ENCODE measurements around the gene ITGB7. TPM values are rescaled to one million over a fixed set of nuclear protein-coding genes. Genes with fewer than 3 reads are reported as not detected.
A peak's percentile ranks its signal among the peaks of the same experiment; 100 is the strongest.

ITGB7 gene
- total and polyA plus RNA-seq, 12 donors: 0.55 to 8.4 (median 1.1) TPM

DNA sequence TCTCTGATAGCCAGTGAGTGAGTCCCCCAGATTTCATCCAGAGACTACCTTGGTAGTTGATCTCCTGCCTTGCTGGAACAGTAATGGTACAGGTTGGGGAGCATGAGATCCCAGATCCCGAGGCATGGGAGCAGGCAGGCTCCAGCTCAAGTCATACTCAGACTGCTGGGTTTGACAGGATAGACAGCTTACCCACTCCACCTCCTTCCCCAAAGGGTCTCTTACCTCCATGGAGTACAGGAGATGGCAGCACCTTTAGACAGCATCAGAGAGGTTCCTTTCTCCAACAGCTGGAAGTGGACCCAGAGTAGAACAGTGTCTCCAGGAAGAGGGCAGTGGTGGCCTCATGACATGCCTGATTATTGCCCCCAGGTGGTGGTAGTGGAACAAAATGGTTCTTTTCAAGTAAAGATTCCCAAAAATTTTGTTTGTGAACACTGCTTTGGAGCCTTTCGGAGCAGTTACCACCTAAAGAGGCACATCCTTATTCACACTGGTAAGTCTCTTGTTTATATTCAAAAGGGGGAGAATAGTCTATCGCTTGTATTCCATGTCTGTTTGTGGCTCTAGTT, 21.4 kb downstream of the ITGB7 start:
- no peak for TF ChIP-seq CTCF (IDR thresholded peaks at IDR 0.05)
- Histone ChIP-seq H3K36me3 (peaks cover 0 to 80% (median 56%) of the 10 kb centered on the region in 9 donors), H3K4me3 (no peak overlapping the region), H3K27ac (no peak overlapping the region), H3K27me3 (no peaks in the 10 kb centered on the region), H3K4me1 (peaks cover 18 to 54% (median 36%) of the 10 kb centered on the region in 9 donors), H3K9me3 (no peaks in the 10 kb centered on the region)
- intact Hi-C loops (cut with DNase I): no loop called here
- WGBS, 2 donors: 97 to 98% methylated on average over 3 of the region's 3 CpGs
- DNase-seq (no peak), ATAC-seq (no peak)

GRCh38 chr12:53184828-53185227, 22.2 kb downstream of the ITGB7 start:
- DNase-seq: no peak
- Histone ChIP-seq H3K9me3 (no peaks in the 10 kb centered on the region), H3K27me3 (no peaks in the 10 kb centered on the region), H3K27ac (no peak overlapping the region), H3K4me3 (no peak overlapping the region), H3K4me1 (peaks cover 18 to 48% (median 37%) of the 10 kb centered on the region in 9 donors), H3K36me3 (peaks cover 0 to 80% (median 56%) of the 10 kb centered on the region in 9 donors)
- 94% methylated on average over 6 of the region's 6 CpGs for WGBS, 2 donors
- no peak for TF ChIP-seq CTCF (IDR thresholded peaks at IDR 0.05)
- ATAC-seq: no peak
- intact Hi-C loops (cut with DNase I): no loop called here

GRCh38 chr12:53182903-53183302, 24.1 kb downstream of the ITGB7 start:
- H3K27ac ChIP-seq: peak overlapping the region in 1 of 10 donors; percentile 14
- H3K36me3 ChIP-seq: peaks cover 0 to 63% (median 46%) of the 10 kb centered on the region in 9 donors
- no peaks in the 10 kb centered on the region for H3K27me3 ChIP-seq
- H3K4me3 ChIP-seq: peak overlapping the region in 2 of 10 donors; percentile 5 to 85
- TF ChIP-seq CTCF (IDR thresholded peaks at IDR 0.05): no peak
- intact Hi-C loops (cut with DNase I): no loop called here
- WGBS, 2 donors: 56 to 58% methylated on average over 2 of the region's 2 CpGs
- no peaks in the 10 kb centered on the region for H3K9me3 ChIP-seq
- DNase-seq (no peak), ATAC-seq (no peak)
- H3K4me1 ChIP-seq: peaks cover 18 to 52% (median 45%) of the 10 kb centered on the region in 9 donors

DNA sequence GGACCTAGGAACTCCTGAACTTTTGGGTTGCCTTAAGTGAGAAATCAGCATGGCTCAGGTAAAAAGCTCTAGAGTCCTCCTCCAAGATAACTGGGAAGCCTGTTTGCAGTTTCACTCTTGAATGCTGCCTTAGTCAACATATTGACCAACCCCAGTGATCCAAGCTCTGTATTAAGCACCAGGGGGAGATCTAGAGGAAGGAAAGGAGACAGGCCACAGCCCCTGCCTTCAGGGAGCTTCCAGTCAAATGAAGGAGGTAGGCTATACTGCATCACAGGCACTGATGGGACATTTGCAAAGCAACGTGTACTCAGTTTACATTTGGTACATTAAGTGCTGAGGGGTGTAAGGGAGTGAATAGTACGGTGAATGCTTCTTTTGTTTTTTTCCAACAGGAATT, 25.1 kb downstream of the ITGB7 start:
- peaks cover 0 to 53% (median 37%) of the 10 kb centered on the region in 9 donors for H3K36me3 ChIP-seq
- no peaks in the 10 kb centered on the region for H3K27me3 ChIP-seq
- H3K4me1 ChIP-seq: peaks cover 18 to 52% (median 45%) of the 10 kb centered on the region in 9 donors
- intact Hi-C loops (cut with DNase I): no loop called here
- H3K27ac ChIP-seq: peak overlapping the region in 3 of 10 donors; percentile 90 to 97 (median 94)
- DNase-seq (no peak), ATAC-seq (no peak)
- H3K9me3 ChIP-seq: no peaks in the 10 kb centered on the region
- 67 to 81% methylated on average over 2 of the region's 2 CpGs for WGBS, 2 donors
- H3K4me3 ChIP-seq: peak overlapping the region in 7 of 10 donors; percentile 58 to 88 (median 80)
- TF ChIP-seq CTCF (IDR thresholded peaks at IDR 0.05): no peak

Measured in heart right ventricle (tissue), 16 donors.